GM19455 (cell line): ENCODE data around the gene MUC6.
"Not testable (repeated sequence)": the region's sequence is repeated elsewhere in the genome, so short reads cannot be mapped to it uniquely, and the experiment has no call there.

Experiments used
- ATAC-seq: cut with Tn5 transposase; IDR thresholded peaks from one replicate; pipeline ENCODE4 v1.9.1; 2021; ENCODE audit not compliant: unreplicated experiment

MUC6 gene

DNA sequence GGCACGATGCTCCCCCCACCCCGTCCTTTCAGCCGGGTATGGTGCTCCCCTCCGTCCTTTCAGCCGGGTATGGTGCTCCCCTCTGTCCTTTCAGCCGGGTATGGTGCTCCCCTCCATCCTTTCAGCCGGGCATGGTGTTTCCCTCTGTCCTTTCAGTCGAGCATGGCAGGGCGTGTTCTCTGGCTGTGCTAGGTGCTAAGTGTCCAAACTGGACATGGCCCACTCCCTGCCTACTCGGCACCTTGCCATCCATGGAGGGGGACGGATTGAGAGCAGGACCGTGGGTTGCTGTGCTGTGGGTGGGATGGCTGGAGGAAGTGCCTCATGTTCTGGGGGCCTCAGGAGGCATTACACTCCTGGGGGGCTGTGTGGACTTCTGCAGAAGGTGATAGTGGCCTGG lies 45.5 kb downstream of the MUC6 start:
- no peak for ATAC-seq

DNA sequence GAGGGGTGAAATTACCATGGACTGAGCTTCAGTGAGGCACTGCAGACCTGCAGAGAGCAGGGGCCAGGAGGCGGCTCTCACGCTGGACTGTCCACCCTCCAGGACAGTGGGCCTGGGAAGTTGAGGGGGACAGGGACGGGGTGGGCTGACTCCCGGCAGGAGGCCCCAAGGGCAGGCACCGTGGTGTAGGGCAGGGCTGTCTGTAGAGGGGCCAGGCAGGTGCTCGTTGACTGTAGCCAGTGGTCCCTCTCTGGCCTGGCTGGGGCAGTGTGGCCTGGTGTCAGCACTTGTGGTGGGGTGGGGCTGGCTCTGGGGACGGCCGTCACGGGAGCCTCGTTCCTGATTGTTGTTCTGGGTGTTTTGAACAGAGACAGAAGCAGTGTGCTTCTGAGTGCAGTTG lies 46.4 kb downstream of the MUC6 start:
- no peak for ATAC-seq

DNA sequence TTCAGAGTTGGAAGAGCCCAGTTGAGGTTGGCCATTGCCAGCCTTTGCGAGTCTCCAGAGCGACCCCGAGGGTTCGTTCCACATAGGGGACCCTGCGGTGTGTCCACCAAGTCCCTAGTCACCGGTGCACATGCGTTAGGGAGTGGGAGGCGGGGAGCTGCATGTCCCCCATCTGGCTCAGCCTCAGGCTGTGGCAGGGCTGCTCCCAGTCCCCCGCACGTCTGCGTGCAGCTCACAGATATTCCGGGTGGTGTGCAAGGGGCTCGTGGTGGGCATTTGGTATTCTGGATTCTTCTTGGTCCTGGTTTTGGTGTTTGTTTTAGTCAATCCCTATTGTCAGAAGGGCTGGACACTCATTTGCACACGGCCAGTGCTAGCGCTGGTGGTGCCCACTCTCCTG lies 48.8 kb downstream of the MUC6 start:
- ATAC-seq = no peak

DNA sequence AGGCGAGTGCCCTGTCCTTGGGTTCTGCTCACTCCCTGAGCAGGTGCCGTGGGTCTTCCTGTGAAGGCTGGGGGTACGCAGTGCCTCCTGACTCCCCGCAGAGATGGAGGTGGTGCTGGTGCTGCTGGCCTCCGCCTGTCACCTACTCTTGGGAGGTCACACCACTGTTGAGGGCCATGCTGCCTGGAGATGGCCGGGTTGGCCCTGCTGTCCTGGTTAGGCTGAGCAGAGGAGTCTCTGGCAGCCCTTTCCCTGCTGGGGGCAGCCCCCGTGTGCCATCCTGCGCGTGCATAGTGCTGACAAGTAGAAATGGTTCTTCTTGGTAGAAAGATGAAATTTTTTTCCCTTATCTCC lies 49.6 kb downstream of the MUC6 start:
- ATAC-seq = no peak

DNA sequence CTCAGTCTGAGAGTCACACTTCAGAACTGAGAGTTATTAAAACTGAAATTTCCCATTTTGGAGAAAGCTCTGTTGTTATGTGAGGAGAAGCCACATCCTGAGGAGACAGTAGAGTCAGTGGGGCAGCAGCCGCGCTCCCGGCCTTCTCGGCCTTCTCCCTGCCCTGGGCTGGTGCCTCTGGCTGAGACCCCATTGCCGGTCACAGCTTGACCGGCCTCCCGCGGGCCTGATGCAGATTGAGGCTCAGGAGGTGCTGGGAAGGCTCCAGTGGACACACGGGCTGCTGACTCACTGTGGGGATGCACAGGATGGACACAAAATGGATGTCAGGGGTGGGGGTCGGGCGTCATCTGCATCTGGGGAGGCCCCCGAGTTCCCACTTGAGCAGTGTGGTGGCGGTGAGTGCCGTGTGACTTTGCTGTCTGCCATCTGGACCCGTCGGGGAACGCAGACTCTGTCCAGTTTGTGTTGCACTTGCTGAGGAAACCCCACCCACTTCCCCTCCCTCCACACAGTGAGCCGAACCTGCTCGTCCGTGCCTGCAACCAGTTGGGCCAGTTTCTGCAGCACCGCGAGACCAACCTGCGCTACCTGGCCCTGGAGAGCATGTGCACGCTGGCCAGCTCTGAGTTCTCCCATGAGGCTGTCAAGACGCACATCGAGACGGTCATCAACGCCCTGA lies 50.1 kb downstream of the MUC6 start:
- no peak for ATAC-seq

DNA sequence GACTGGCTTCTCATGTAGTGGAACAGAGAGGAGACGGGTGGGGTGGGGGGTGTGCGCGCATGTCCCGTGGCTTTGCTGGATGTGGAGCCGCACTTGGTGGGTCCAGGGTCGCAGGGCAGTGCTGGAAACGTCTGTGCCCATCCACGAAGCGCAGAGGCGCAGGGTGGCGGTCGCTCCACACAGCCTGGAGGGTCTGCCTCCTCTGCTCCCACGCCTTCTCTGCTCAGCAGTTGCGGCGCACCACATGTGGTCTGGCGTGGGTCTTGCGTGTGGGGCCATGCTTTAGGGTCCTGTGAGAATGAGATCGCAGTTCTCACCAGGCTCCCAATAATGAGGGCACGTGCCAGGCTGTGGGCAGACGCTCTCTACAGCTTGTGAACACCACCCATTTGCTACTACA lies 50.7 kb downstream of the MUC6 start:
- no peak for ATAC-seq

DNA sequence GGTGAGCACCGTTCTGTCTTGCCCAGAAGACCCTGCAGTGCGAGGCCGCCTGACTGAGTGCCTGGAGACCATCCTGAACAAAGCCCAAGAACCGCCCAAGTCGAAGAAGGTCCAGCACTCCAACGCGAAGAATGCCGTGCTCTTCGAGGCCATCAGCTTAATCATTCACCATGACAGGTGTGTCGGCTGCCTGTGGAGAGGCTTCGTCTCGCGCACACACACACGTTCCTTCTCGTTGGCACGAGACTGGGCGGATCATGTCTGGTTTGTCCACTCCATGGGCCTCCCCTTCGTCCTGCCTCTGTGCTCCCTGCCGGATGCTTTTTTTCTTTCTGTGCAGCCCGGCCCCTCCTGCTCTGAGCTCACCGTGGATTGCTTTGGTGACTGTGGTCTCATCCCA lies 51.1 kb downstream of the MUC6 start:
- no peak for ATAC-seq

DNA sequence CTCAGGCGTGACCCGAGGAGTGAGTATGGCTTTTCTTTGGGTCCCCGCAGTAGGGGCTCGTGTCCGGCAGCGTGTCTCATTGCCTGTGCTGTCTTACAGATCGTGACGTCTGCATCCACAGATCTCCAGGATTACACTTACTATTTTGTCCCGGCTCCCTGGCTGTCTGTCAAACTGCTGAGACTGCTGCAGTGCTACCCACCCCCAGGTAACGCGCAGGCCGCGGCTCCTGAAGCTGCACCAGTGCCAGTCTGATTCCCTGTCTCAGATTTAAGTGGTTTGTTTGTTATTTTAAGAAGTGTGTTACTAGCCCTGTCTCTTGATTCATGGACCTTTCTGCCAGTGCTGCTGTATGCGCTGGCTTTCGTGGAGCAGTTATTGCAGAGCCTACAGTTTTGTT lies 52.0 kb downstream of the MUC6 start:
- no peak for ATAC-seq

DNA sequence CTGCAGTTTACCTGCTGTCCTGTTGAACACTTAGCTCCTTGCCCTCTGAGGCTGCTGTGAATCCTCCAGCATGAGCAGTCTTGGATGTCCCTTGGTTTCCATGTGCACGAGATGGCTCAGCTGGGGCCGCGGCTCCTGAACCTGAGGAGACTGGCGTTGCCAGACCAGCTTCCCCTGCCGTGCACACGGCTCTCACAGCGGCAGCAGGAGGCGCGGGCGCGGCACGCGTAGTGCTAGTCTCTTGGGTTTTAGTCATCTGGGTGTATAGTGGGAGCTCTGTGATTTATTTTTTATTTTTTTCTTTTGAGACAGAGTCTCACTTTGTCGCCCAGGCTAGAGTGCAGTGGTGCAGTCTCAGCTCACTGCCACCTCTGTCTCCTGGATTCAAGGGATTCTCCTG lies 54.8 kb downstream of the MUC6 start:
- ATAC-seq = no peak

DNA sequence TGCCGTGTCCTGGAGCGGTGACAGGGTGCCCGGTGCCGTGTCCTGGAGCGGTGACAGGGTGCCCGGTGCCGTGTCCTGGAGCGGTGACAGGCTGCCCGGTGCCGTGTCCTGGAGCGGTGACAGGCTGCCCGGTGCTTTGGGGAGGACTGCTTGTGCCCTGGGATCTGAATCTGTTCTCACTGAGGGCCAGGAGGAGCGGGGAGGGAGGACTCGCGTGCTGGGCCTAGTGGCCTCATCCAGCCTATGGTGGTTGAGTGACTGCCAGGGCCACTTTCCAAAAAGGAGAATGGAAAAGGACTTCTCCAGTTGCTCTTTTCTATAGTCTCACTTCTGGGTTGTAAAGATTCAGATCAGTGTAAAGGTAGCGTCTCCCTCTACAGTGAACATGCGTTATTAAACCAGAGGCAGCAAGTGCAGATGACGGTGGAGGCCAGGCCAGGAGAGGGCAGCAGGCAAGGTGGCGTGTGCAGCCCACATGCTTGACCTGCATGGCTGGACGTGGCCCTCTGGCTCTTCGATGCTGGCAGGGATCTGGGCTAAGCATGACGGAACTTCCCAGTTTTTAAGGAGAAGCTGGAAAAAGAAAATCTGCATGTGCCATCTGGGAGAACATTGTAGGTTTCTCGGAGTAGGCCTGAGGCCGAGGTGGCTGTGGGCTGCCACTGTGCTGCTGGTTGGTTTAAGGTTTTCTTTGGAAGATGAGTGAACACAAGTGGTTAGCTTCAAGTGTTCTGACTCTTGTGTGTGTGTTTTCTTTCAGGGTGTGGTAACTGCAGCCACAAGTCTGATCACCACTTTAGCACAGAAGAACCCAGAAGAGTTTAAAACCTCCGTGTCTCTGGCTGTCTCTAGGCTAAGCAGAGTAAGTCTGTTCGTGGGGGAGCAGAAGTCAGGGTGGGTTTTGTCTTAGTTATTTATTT lies 55.8 kb downstream of the MUC6 start:
- ATAC-seq = no peak

DNA sequence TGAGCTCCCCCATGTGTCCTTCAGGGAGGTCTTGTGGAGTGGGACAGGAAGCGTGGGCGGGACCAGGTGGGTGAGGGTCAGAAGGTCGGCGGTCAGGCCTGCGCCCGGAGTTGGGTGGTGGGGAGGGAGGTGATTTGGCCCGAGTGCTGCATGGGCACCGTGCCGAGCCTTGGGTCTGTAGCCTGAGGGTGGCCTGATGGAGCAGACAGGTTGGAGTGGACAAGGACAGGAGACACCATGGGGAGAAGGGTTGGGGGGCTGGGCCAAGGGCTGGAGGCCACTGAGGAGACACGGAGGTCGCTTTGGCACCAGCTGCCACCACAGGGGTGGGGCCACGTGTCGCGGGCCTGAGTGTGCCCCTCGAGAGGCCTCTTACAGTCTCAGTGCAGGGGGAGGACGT lies 57.7 kb downstream of the MUC6 start:
- no peak for ATAC-seq

DNA sequence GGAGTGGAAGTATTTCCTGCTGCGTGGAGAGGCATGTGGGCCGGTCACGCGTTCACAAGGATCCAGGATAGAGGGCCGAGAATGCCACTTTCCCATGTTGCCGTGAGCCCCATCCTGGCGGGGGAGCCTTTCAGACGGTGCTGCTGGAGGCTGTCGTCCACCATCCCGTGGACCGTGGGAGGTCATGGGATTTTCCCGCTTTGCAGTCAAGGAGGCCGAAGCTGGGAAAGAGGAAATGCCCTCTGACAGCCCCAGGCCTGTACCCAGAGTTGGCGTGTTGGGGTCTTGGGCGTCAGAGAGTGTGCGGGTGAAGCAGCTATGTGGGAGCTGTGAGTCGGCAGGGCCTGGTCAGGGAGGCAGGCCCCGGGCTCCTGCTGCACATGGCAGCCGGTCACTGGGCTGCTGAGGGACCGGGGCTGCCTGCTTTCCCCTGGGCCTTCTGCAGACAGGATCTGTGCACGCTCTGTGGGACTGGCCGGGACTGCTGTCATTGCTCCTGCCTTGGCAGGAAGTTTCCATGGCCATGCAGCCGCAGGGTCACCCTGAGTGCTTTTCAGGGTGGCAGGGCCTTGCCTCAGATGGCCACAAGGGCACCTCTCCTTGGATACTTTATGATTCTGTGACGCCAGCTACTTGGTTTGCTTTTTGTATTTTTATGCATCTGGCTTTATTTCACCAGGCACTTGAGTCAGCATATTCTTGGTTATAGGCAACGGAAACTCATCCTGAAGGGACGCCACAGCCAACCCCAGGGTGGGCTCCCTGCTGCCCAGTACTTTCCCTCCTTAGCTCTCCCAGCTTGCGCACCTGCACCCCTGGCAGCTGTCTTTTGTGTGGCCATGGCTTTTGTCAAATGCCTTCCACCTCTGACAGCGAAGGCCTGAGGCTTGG lies 58.4 kb downstream of the MUC6 start:
- ATAC-seq = no peak

DNA sequence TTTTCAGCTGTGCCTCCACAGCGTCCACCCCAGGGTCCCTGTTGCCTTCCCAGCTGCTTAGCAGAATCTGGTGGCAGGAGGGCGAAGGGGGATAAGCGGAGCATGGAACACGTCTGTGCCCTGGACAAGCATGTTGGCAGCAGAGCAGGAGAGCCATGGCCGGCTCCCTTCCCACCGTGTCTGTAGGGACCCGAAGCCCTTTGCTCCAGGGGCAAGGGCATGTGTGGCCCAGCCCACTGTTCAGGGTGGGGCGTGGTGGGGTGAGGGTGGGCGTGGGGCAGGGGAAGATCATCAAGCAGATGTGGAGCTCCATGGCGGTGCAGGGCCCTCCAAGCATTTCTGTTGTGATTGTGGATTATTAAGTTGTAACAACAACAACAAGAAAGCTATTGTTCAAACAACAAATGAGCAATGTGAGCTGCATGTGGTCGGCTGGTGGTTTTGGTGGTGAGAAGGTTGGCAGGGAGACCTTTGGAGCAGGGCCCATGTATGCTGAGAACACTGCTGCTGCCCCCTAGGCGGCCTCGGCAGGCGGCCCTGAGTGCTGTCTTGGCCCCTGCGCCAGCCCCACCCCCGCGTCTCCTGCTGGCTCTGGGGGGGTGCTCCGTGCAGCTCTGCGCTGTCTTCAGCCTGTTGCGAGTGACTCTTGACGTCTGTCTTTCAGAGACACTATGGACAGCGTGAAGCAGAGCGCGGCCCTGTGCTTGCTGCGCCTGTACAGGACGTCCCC lies 59.9 kb downstream of the MUC6 start:
- ATAC-seq = no peak

DNA sequence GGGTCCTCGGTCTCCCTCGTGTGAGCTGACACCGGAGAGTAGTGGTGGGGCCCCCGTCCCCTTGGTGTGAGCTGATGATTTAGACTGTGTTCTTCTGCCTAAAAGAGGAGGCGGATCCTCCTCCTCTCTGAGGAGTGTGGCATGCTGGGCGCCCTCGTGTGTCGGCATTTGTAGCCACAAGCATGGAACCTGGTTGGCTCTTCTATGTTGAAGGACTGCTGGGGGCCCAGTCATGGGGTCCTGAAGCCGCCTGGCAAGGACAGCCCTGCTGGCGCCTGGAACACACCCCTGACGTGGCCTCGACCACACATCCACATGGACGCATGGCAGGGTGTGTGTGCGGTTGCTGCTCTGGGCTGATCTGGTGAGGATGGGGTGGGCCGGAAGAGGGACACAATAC lies 60.7 kb downstream of the MUC6 start:
- ATAC-seq = no peak

DNA sequence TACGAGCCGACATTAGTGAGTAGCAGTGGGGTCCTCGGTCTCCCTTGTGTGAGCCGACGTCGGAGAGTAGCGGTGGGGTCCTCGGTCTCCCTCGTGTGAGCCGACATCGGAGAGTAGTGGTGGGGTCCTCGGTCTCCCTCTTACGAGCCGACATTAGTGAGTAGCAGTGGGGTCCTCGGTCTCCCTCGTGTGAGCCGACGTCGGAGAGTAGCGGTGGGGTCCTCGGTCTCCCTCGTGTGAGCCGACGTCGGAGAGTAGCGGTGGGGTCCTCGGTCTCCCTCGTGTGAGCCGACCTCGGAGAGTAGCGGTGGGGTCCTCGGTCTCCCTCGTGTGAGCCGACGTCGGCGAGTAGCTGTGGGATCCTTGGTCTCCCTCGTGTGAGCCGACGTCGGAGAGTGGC lies 61.1 kb downstream of the MUC6 start:
- ATAC-seq = not testable (repeated sequence)

DNA sequence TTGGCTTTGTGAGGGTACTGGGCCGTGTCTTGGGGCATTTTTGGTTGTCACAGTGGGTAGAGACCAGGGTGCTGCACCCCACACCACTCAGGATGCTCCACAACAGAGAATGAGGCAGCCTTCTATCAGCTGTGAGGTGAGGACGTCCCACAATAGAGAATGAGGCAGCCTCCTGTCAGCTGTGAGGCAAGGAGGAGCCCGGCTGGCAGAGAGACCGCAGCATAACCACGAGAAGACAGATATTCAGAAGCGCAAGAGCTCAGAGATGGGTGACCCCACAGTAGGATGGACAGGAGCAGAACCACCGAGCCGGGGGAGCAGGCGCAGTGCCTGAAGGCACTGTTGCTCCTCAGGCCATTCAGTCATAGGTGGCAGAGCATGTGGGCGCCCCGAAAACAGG lies 63.3 kb downstream of the MUC6 start:
- no peak for ATAC-seq

DNA sequence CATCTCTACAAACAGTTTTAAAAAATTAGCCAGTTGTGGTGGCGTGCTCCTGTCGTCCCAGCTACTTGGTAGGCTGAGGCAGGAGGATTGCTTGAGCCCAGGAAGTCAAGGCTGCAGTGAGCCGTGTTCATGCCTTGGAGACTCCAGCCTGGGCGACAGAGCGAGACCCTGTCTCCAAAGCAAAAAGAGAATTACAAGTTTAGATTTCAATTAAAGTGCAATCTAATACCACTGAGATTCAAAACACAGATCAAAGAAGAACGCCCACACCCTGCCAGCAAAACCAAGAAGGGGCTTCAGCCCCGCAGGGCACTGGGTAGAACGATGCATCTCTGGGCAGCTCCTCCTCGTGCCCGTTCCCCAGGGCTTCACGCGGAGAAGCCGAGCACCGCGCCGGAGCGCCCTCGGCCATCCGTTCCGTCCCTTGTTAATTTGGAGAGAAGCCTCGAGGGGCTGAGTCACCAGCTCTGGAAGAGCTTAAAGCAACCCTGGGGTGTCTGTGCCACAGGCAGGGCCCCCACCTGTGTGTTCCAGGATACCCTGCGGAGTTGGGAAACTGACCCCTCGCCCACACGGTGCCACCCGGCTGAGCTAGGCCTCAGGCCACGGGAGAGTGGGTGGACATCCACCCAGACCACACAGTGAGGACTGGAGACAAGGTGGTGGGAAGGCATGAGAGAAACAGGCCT lies 63.9 kb downstream of the MUC6 start:
- no peak for ATAC-seq

DNA sequence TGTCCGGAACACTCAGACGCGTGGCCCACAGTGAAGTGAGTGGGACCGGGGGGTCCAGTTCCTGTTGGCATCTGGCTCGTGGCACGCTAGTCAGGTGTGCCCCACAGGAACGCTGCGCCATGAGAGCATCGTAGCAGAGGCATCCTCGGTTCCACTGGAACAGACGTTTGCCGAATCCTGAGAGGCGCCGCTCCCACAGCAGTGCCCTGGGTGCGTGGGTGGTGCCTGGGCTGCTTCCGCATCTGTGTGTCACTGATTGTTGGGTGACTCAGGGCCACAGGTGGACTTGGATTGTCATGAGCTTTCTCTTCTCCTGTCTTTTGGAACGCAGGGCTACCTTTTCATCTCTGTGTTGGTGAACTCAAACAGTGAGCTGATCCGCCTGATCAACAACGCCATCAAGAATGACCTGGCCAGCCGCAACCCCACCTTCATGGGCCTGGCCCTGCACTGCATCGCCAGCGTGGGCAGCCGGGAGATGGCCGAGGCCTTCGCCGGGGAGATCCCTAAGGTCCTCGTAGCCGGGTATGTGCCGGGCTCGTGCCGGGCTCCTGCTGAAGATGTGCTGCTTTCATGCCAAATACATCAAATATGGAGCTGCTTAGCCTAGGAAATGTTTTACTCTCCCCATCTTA lies 64.7 kb downstream of the MUC6 start:
- ATAC-seq = no peak

DNA sequence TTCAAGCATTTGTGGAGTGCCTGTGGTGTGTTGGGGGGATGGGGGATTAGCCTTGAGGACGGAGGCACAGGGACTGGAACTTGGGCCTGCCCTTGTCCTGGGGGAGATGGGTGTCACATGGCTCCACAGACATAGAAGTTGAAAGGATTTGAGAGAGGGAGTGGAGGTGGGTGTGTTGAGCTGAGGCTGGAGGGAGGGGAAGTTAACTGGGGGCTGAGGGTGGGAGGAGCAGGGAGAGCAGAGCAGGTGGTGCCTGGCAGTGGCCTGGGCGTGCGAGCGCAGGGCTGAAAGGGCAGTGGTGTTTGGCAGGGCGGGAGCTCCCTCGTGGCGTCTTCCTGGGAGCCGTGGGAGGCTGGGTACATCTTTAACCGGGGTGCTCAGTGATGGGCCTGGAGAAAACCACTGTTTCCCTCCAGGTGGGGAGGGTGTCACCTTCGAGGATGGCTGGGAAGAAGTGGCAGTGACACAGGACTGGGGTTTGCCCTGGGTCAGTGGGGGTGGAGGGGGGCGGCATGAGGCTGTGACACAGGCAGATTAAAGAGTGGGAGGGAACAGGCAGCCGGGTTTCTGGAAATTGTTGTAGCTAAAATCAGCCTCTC lies 65.3 kb downstream of the MUC6 start:
- ATAC-seq = no peak
